ENCODE data around the gene IL18.
"Not testable (repeated sequence)": the region's sequence is repeated elsewhere in the genome, so short reads cannot be mapped to it uniquely, and the experiment has no call there.

IL18 gene

DNA sequence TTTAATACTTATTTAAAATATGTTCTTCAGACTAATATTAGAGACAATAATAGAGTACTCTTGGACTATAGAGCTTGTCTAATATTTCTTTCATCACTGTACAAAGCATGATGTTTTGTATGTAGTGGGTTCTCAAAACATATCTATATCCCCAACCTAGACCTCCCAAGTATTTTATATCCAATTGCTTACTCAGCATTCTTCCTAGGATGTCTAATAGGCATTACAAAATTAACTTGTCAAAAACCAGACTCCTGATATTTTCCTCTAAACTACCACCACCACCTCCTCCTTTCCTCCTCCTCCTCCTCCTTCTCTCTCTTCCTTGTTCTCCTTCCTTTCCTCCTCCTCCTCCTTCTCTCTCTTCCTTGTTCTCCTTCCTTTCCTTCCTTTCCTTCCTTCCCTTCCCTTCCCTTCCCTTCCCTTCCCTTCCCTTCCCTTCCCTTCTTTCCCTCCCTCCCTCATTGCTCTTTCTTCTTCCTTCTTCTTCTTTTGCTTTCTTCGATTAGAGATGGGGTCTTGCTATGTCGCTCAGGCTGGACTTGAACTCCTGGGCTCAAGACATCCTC is 32.7 kb upstream of the IL18 start:
- no peak for DNase-seq (ENCODE audit: low read depth)
- no peak overlapping the region for H3K4me3 ChIP-seq (ENCODE audit: low read depth, low read length)
- TF ChIP-seq, protein P1, sequence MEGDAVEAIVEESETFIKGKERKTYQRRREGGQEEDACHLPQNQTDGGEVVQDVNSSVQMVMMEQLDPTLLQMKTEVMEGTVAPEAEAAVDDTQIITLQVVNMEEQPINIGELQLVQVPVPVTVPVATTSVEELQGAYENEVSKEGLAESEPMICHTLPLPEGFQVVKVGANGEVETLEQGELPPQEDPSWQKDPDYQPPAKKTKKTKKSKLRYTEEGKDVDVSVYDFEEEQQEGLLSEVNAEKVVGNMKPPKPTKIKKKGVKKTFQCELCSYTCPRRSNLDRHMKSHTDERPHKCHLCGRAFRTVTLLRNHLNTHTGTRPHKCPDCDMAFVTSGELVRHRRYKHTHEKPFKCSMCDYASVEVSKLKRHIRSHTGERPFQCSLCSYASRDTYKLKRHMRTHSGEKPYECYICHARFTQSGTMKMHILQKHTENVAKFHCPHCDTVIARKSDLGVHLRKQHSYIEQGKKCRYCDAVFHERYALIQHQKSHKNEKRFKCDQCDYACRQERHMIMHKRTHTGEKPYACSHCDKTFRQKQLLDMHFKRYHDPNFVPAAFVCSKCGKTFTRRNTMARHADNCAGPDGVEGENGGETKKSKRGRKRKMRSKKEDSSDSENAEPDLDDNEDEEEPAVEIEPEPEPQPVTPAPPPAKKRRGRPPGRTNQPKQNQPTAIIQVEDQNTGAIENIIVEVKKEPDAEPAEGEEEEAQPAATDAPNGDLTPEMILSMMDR (conservative IDR thresholded peaks at IDR 0.05; ENCODE audit: low read depth, low read length) = no peak

DNA sequence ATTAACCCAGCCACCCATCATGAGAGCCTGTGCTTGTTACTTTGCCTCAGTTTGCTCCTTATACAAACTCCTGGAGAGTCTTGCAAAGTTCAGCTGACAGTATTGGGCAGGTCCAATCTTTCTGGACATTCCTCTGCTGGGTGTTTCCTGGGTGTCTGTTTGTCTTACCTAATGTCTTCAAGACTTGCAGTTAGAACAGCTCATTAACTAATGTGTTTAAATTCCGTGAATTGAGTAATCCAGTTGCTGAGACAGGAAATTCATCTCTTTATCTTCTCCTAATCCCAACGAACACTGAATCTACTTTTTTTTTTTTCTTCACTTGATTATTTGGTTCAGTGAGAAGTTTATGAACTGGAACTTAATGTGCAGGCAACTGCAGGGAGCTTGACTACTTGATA is 32.1 kb upstream of the IL18 start:
- TF ChIP-seq, protein P1 (conservative IDR thresholded peaks at IDR 0.05; ENCODE audit: low read depth, low read length) = no peak
- DNase-seq (ENCODE audit: low read depth) = peak; percentile 50
- no peak overlapping the region for H3K4me3 ChIP-seq (ENCODE audit: low read depth, low read length)

DNA sequence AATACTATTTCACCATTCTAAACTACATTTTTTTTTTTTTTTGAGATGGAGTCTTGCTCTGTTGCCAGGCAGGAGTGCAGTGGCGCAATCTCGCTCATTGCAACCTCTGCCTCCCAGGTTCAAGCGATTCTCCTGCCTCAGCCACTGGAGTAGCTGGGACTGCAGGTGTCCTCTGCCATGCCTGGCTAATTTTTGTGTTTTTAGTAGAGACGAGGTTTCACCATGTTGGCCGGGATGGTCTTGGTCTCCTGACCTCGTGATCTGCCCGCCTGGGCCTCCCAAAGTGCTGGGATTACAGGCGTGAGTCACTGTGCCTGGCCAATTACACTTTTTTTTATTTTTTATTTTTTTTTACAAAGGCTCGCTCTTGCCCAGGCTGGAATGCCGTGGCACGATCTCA is 31.2 kb upstream of the IL18 start:
- not testable (repeated sequence) for H3K4me3 ChIP-seq (ENCODE audit: low read depth, low read length); DNase-seq (ENCODE audit: low read depth)

DNA sequence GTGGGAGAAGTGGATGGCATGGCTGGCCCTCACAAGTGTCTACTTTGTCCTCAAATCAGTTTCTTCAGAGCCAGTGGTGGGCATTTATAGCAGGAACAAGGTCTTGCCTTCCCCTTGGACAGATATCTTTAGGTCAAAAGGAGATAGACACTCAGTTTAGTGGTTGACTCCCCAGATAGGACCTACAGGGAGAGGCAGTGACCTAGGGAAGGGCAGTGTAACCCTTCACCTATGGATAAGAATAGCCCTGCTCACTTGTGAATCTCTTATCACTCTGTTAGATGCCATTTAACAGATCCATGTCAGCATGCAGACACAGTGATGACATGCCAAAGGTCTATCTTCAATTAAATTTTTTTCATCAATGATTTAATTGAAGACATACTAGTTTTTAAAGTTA is 22.4 kb upstream of the IL18 start:
- H3K4me3 ChIP-seq (ENCODE audit: low read depth, low read length) = no peak overlapping the region
- TF ChIP-seq, protein P1 (conservative IDR thresholded peaks at IDR 0.05; ENCODE audit: low read depth, low read length) = no peak
- no peak for DNase-seq (ENCODE audit: low read depth)

DNA sequence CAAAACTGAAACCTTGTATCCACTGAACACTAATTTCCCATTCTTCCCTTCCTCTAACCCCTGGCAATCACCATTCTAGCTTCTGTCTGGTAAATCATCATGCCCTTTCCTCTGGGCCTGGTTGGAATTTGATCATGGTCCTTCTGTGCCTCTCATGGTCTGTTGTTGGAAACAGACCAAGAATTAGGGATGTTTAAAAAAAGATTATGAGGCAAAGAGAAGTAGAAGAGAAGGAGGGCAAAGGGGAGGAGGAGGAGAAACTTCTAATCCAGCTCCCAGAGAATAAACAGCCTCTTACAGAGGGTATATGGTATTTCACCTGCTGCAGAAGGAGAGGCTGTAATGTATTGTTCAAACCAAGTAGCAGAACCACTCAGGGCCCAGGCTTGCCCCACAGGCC is 22.0 kb upstream of the IL18 start:
- TF ChIP-seq, protein P1 (conservative IDR thresholded peaks at IDR 0.05; ENCODE audit: low read depth, low read length) = no peak
- H3K4me3 ChIP-seq (ENCODE audit: low read depth, low read length) = no peak overlapping the region
- DNase-seq (ENCODE audit: low read depth) = no peak

DNA sequence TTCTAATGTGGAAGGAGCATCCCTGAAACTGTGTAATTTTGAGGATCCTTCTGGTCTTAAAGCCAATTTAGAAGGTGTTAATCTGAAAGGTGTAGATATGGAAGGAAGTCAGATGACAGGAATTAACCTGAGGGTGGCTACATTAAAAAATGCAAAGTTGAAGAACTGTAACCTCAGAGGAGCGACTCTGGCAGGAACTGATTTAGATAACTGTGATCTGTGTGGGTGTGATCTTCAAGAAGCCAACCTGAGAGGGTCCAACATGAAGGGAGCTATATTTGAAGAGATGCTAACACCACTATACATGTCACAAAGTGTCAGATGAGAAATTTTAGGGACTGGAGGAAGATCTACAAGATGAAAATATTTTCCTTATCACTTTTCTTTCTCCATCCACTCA is 19.0 kb upstream of the IL18 start:
- no peak for DNase-seq (ENCODE audit: low read depth)
- TF ChIP-seq, protein P1 (conservative IDR thresholded peaks at IDR 0.05; ENCODE audit: low read depth, low read length) = no peak
- H3K4me3 ChIP-seq (ENCODE audit: low read depth, low read length) = no peak overlapping the region

DNA sequence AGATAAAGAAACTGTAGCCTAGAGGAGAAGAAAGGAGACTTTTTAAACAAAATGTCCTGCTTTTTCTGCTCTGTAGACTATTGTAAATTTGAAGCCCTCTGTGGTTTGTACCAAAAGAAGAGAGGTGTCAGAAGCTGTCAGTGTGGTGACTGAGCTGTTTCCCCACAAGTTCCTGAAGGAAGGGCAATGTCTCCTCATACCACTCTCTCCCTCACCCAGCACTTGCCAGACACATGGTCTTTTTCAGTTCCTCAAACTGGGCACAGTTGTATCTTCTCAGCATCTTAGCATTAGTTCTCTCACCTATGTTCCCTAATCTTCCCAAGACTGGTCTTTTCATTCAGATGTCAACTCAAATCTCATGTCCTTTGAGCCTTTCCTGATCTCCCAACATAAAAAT is 15.7 kb upstream of the IL18 start:
- DNase-seq (ENCODE audit: low read depth) = no peak
- no peak overlapping the region for H3K4me3 ChIP-seq (ENCODE audit: low read depth, low read length)

More for the DNA sequence above, 15.7 kb upstream of the IL18 start:
- TF ChIP-seq, protein P1 (conservative IDR thresholded peaks at IDR 0.05; ENCODE audit: low read depth, low read length) = no peak

Data from choroid plexus epithelial cell (primary cell).